GM12878 (cell line): ENCODE data around the gene FSTL4. TPM values are rescaled to one million over a fixed set of nuclear protein-coding genes. Genes with fewer than 3 reads are reported as not detected.

Experiments used
- ATAC-seq: fragments of 200-7000 bp; cut with Tn5 transposase; 3 replicates; pipeline ENCODE4 v1.9.1; 2020; ENCODE audit warnings: mild to moderate bottlenecking, moderate library complexity
- BruUV-seq: library from RNA; stranded (reverse); fragments of 400-500 nt; replicated peaks from 2 replicates; lab custom pipeline; 2021; lab: Mats Ljungman, UMichigan
- CTCF ChIA-PET: fragments of 300-600 bp; sonication (Branson Sonifier 250); formaldehyde crosslinking; extraction: SDS; loops from one replicate; lab custom pipeline; 2021; ENCODE audit warnings: inconsistent platforms; lab: Yijun Ruan, JAX
- POLR2A ChIA-PET: fragments of 350-600 bp; formaldehyde crosslinking; extraction: SDS; loops from one replicate; lab custom pipeline; 2021; ENCODE audit warnings: inconsistent platforms; lab: Charles Lee
- RAD21 ChIA-PET: fragments of 300-600 bp; sonication (Branson Sonifier 250); formaldehyde crosslinking; loops from one replicate; lab custom pipeline; 2023; ENCODE audit warnings: antibody characterized with exemption; ENCODE audit not compliant: unreplicated experiment; lab: Charles Lee
- SMC1A ChIA-PET: fragments of 300-600 bp; sonication (Branson Sonifier 250); formaldehyde crosslinking; loops from one replicate; lab custom pipeline; 2023; ENCODE audit not compliant: unreplicated experiment, uncharacterized antibody; lab: Charles Lee
- DNase-seq: peaks from one replicate; pipeline ENCODE4 v3.0.0-alpha.2; 2011; ENCODE audit warnings: low read depth, low spot score
- FAIRE-seq: peaks from 3 replicates; lab custom pipeline; 2011; peaks lifted over from hg19 to GRCh38; lab: Jason Lieb, UNC
- H2AFZ ChIP-seq: 2 replicates; pipeline ENCODE4 v1.6.0; 2011; ENCODE audit warnings: low read depth, low read length, control low read depth; ENCODE audit not compliant: control insufficient read depth
- H3K27ac ChIP-seq: 2 replicates; pipeline ENCODE4 v1.5.1; 2011; ENCODE audit warnings: control low read depth; ENCODE audit not compliant: control insufficient read depth, insufficient read depth
- H3K27me3 ChIP-seq, 2 experiments: replicated peaks in 1 of 2; 2 replicates each; pipeline versions ENCODE4 v1.6.0 to v1.6.1; 2011; ENCODE audit warnings: low read length in 1 of 2; ENCODE audit not compliant: control insufficient read depth in 2 of 2, insufficient read depth in 2 of 2
- H3K36me3 ChIP-seq, 2 experiments: 2 replicates each; pipeline ENCODE4 v1.5.1; 2011; ENCODE audit warnings: low read length in 1 of 2; ENCODE audit not compliant: control insufficient read depth in 2 of 2, insufficient read depth in 2 of 2
- H3K4me1 ChIP-seq: 2 replicates; pipeline ENCODE4 v1.6.1; 2011; ENCODE audit warnings: mild to moderate bottlenecking, low read length, moderate library complexity, mixed read lengths; ENCODE audit not compliant: control insufficient read depth, insufficient read depth
- H3K4me2 ChIP-seq: 2 replicates; pipeline ENCODE4 v1.6.0; 2011; ENCODE audit warnings: control low read depth; ENCODE audit not compliant: control insufficient read depth, insufficient read depth
- H3K4me3 ChIP-seq: fragments of 200-600 bp; sonication (generic); 2 replicates; pipeline ENCODE4 v1.5.1; 2016
- H3K79me2 ChIP-seq: 2 replicates; pipeline ENCODE4 v1.6.0; 2011; ENCODE audit warnings: low read length; ENCODE audit not compliant: control insufficient read depth, insufficient read depth
- H3K9ac ChIP-seq: 2 replicates; pipeline ENCODE4 v1.8.0; 2011; ENCODE audit warnings: low read length, control low read depth, mixed read lengths; ENCODE audit not compliant: control insufficient read depth, insufficient read depth
- H3K9me3 ChIP-seq: replicated peaks from 3 replicates; pipeline ENCODE4 v1.5.1; 2011; ENCODE audit warnings: mild to moderate bottlenecking, low read length; ENCODE audit not compliant: control insufficient read depth, insufficient read depth
- H4K20me1 ChIP-seq: 2 replicates; pipeline ENCODE4 v1.6.0; 2011; ENCODE audit not compliant: control insufficient read depth, insufficient read depth
- ATF2 ChIP-seq: IDR thresholded peaks from 2 replicates; pipeline ENCODE4 v1.6.1; 2012; ENCODE audit warnings: low read length, inconsistent platforms
- HDAC6 ChIP-seq: fragments of 200-600 bp; sonication (generic); IDR thresholded peaks from one replicate; pipeline ENCODE4 v1.8.0; 2017; ENCODE audit warnings: antibody characterized with exemption; ENCODE audit not compliant: unreplicated experiment
- JUNB ChIP-seq: IDR thresholded peaks from 2 replicates; pipeline ENCODE4 v1.6.1; 2016; ENCODE audit warnings: antibody characterized with exemption, mild to moderate bottlenecking
- MLLT1 ChIP-seq: fragments of 450-650 bp; IDR thresholded peaks from 2 replicates; pipeline ENCODE4 v1.6.1; 2016; ENCODE audit warnings: mild to moderate bottlenecking
- PKNOX1 ChIP-seq: fragments of 450-650 bp; IDR thresholded peaks from 2 replicates; pipeline ENCODE4 v1.6.1; 2016; ENCODE audit warnings: mild to moderate bottlenecking
- RB1 ChIP-seq: fragments of 450-650 bp; formaldehyde crosslinking; IDR thresholded peaks from 2 replicates; pipeline ENCODE4 v1.6.1; 2017; ENCODE audit warnings: mild to moderate bottlenecking, borderline replicate concordance
- ZBTB11 ChIP-seq: fragments of 450-650 bp; formaldehyde crosslinking; IDR thresholded peaks from 2 replicates; pipeline ENCODE4 v1.5.0; 2022; ENCODE audit warnings: mild to moderate bottlenecking, missing genetic modification characterization
- ZBTB4 ChIP-seq: fragments of 450-650 bp; formaldehyde crosslinking; IDR thresholded peaks from 2 replicates; pipeline ENCODE4 v1.4.0; 2022; ENCODE audit warnings: mild to moderate bottlenecking, moderate library complexity
- ZSCAN29 ChIP-seq: fragments of 450-650 bp; IDR thresholded peaks from 2 replicates; pipeline ENCODE4 v1.6.1; 2017; ENCODE audit warnings: mild to moderate bottlenecking, moderate library complexity
- WGBS: methylation state at CpG from one replicate; pipeline ENCODE4 v1.1.6; 2016; ENCODE audit warnings: low lambda C conversion rate; ENCODE audit not compliant: insufficient replicate concordance, insufficient coverage; ENCODE audit errors: missing lambda C conversion rate; 5-methylcytosine and 5-hydroxymethylcytosine counted together
- in situ Hi-C: fragments of 300-500 bp; cut with MboI; formaldehyde crosslinking; loops from 9 replicates; pipeline ENCODE4 v1.14.3; 2018; ENCODE audit warnings: mixed read lengths
- intact Hi-C: fragments of 100-400 bp; cut with micrococcal nuclease; formaldehyde crosslinking; loops from one replicate; pipeline ENCODE4 v1.14.2; 2022; ENCODE audit not compliant: unreplicated experiment
- polyA plus RNA-seq, 11 experiments: library from polyadenylated mRNA; depleted of rRNA in 4 of 11; unstranded in 6 of 11; stranded (reverse) in 5 of 11; fragments of >200 nt; fragmentation: Nextera tagmentation in 4 of 11; fragmentation: Illumina TruSeq in 1 of 11; extraction: Ambion mirVana in 4 of 11; extraction: Trizol in 1 of 11; gene quantifications; 1 replicate in 1 of 11; 2 replicates in 10 of 11; pipeline versions ENCODE4 v1.2.1 to v1.2.3, GENCODE V29; 2011 to 2016; ENCODE audit warnings: inconsistent platforms in 2 of 11, missing spikeins in 2 of 11, low read depth in 1 of 11
- total RNA-seq, 4 experiments: library from RNA; depleted of rRNA in 3 of 4; stranded (reverse); fragments of >200 nt in 3 of 4; fragmentation: Illumina TruSeq in 1 of 4; extraction: Trizol in 1 of 4; gene quantifications; 2 replicates each; pipeline versions ENCODE4 v1.2.1 to v1.2.3, GENCODE V29; 2013 to 2021

Gene FSTL4
- total and polyA plus RNA-seq, 10 of the 15 experiments (the other 5 are each of a cell fraction or from before 2014, with no cell fraction given), result 0.01 to 0.79 (median 0.21) TPM; not detected in 6

- no peak for TF ChIP-seq ZBTB11
- TF ChIP-seq RB1, result no peak
- no peak for TF ChIP-seq HDAC6
- no peak for TF ChIP-seq ATF2
- TF ChIP-seq JUNB, result no peak
Observed at GRCh38 chr5:133234273-133234672, 378.1 kb downstream of the FSTL4 start (continued).

- intact Hi-C loops, result no loop called here
- ChIA-PET POLR2A (no interaction called here), CTCF (no interaction called here), RAD21 (no interaction called here), SMC1A (no interaction called here)
- H4K20me1 ChIP-seq, result no peaks in the 10 kb centered on the region
- H3K36me3 ChIP-seq, result no peaks in the 10 kb centered on the region
- no peak overlapping the region for H3K4me2 ChIP-seq
- ATAC-seq, result no peak
- no peak overlapping the region for H3K27ac ChIP-seq
- H3K9ac ChIP-seq, result no peak overlapping the region
- H3K9me3 ChIP-seq, result no peaks in the 10 kb centered on the region
- no peak overlapping the region for H2AFZ ChIP-seq
- DNase-seq, result no peak
- H3K27me3 ChIP-seq, result no peaks in the 10 kb centered on the region
- BruUV-seq, result no TSS peak
- in situ Hi-C loops, result no loop called here
- H3K4me1 ChIP-seq, result no peaks in the 10 kb centered on the region
- H3K79me2 ChIP-seq, result no peaks in the 10 kb centered on the region
- no peak overlapping the region for H3K4me3 ChIP-seq
- FAIRE-seq, result no peak
- 67% methylated on average over 9 of the region's 9 CpGs for WGBS
- TF ChIP-seq MLLT1 (no peak), ZSCAN29 (no peak), ZBTB4 (no peak), PKNOX1 (no peak)
Observed at GRCh38 chr5:133233616-133234015, 378.7 kb downstream of the FSTL4 start.
